Measurements from ENCODE around the gene AGPAT4.
"Not testable (repeated sequence)": the region's sequence is repeated elsewhere in the genome, so short reads cannot be mapped to it uniquely, and the experiment has no call there.

The AGPAT4 gene

DNA sequence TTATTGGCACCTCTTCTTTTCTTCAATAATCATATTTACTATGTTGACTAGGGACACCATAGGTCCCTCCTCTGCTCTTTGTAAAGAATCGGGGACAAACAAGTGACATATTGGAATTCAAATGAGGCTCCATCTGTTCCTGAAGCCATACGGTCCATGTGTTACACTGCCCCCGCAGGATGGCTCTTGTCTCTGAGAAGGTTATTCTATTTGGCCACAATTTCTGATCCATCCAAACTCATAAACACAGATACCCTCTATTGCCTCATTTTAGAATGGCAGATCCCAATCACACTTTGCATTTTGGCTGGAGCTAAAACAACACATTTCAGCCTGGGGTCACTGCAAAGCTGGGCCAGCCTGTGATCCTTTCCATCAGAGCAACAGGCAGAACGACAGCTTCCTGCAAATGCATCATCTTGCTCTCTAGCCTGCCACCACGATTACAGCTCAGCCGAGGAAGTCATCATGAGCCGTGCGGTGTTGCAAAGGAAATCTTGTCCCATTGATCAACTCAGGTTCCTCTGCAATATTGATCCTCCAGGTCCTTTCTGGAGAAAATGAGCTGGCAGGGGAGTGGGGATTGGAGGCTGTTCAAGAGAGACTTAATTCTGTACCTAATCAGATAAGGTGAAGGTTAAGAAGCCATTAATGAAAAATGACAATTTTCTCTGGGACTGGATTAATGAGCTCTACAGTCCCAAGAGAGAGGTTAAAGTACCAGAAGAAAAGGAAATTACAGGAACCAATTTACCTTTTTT, 73.1 kb downstream of the AGPAT4 start:
- DNase-seq (ENCODE audit: low read depth): no peak

GRCh38 chr6:161199850-161200249, 74.0 kb downstream of the AGPAT4 start:
- DNase-seq (ENCODE audit: low read depth): no peak

DNA sequence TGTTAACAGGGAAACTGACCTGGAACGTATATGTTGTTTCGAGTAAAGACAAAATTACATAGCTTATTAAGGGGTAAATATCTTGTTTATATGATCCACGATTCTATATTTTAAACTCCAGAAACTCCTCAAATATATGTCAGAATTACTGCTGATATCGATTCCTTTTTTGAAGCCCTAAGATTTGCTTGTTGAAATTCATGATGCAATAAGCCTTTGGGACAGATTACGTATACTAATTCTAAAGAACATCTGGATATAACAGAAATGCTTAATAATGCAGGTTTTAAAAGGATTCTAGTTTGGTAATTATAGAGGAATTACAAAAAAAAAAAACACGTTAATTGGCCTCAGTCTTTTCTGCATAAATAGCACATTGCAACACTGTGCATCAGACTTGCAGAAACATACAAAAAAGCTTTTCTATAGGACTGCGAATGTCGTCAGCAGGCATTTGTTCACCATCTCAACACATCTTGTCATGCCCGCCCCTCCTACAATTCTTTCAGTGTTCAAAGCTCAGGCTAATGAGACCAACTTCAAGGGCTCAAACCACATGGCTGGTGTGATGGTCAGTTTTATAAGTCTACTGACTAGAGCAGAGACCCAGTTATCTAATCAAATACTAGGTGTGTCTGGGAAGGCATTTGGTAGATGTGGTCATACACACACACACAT, 74.9 kb downstream of the AGPAT4 start:
- DNase-seq (ENCODE audit: low read depth): peak; percentile 23

DNA sequence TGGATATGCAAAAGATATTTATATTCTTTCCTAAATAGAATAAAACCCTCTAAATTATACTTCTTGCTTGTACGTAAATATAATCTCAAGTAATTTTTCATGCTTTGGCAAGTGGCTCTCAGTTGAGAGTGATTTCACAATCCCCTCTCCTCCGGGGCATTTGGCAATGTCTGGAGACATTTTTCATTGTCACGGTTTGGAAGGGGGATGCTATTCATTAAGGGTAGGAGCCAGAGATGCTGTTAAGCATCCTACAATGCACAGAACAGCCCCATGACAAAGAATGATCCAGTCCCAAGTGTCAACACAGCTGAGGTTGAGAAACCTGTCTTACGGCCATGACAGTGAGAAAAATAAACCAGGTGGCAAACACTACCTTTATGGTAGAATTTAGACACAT, 75.7 kb downstream of the AGPAT4 start:
- peak; percentile 57 for DNase-seq (ENCODE audit: low read depth)

DNA sequence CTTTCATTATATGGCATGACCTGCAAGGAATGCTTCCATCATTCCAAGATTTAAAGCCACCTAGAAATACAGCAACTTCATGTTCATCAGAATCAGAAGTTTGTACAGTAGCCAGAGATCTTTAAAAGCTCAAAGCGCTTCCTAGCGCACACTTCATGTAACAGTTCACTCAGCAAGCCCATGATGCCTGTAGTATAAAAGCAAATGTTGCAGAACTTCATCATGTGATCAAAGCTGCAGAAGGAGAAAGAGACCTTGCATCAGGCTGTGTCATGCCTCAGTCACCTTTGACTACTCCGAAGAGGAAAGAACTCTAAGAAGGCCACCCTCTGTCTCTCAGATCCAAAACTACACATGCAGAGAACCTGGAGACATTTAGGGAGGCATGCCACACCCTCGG, 78.5 kb downstream of the AGPAT4 start:
- no peak for DNase-seq (ENCODE audit: low read depth)

DNA sequence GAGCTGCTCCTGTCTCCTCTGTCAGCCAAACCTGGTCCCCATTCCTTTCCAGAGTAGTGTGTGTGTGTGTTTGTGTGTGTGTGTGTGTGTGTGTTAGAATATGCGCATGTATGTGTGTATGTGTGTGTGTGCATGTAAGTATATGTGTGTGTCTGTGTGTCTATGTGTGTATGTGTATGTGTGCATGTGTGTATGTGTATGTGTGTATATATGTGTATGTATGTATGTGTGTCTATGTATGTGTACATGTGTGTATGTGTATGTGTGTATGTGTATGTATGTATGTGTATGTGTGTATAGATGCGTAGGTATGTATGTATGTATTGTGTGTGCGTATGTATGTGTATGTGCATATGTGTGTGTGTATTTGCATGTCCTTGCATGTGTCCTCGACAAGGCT, 79.5 kb downstream of the AGPAT4 start:
- DNase-seq (ENCODE audit: low read depth): no peak

DNA sequence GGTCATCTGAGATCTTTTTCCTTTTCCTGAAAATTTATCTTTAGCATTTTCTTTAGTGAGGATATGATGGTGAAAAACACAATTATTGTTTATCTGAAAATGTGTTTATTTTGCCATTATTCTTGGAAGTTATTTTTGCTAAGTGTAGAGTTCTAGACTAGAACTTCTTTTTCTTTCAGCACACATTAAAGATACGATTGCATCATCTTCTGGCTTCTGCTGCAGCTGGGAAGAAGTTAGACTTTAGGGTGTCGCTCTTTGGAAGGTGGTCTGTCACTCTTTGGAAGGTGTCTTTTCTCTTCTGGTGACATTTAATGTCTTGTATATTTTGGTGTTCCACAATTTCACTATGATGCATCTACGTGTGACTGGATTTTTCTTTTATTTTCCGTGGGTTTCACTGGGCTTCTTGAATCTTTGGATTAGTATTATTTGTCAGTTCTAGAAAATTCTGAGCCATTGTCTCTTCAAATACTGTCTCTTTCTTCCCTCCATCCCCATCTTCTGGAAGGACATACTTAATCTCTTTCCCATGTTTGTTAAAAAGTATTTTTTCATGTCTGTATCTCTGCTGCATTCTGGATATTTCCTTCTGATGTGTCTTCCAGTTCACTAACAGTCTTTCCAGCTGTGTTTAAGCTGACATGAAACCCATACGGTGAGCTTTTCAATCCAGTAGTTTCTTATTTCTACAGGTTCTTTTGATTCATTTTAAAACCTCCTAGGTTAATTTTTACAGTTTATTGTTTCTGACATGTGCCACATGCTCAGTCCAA, 81.0 kb downstream of the AGPAT4 start:
- DNase-seq (ENCODE audit: low read depth): no peak

DNA sequence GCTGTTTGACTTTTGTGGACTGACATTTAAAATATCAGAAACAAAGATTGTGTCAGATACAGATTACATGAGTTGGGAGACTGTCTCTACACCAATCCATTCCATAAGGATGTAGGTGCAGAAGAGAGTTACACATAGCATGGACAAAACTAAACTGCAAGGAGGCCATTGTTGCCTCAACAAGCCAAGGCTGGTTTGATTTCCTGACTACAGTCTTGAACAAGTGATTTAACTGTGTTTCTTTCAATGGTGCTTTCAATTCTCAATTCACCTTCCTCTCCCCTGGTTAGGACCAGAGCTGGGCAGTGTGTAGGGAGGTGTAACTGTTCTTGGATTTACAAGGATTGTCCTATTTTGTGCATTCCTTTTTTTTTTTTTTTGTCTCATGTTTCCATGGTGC, 82.2 kb downstream of the AGPAT4 start:
- no peak for DNase-seq (ENCODE audit: low read depth)

- DNase-seq (ENCODE audit: low read depth): no peak
These were observed 82.9 kb downstream of the AGPAT4 start for GRCh38 chr6:161191007-161191406.

DNA sequence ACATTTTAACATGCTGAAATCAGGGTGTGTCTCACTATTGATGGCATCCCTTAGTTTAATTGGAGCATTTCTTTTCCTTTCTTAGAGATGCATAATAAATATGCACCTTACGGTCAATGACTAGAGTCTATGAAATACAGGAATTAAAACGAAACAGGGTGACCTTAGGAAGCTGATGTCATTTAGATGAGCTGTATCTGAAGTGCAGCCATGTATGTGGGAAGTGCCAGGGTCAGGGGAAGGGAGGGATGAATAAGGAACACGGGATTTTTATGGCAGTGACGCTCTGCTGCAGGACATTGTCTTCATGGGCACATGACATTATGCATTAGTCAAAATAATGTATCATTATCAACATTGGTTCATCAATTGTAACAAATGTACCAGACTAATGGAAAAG, 84.0 kb downstream of the AGPAT4 start:
- no peak for DNase-seq (ENCODE audit: low read depth)

DNA sequence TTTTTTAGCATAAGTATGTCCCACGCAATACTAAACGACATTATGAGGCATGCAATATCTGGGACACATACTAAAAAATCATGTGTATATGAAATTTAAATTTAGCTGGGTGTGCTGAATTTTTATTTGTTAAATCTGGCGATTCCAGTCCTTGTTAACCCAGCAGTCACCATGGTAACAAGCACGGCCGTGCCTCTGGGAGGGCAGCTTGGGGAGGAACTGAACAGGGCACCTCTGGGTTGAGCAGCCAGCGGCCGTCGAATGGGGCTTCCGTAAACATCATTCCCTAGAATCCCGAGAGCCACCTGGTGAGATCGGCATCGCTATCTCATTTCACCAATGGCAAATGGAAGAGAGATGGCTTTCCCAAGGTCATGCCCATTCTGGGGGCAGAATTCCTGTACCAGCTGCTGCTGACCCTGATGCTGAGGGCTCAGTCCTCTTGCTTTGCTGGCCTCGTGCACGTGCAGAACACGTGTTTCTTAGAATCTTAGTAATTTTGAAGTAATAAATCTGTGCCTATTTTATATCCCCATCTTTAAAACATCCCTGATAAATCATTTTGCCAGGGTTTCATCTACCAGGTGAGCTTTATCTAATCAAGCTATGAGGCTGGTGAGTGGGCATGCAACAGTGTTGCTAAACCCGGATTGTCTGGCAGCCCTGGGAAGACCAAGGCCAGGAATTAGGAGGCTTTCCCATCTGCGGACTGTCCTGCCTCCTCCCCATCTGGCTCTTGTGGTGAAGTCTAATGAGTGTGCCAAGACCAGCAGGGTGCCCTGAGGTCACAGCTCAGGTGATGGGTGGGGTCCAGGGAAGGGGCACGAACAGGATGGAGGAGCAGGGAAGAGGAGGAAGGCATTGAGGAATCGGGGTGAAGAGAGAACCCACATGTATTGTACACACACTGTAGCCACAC, 85.1 kb downstream of the AGPAT4 start:
- no peak for DNase-seq (ENCODE audit: low read depth)

GRCh38 chr6:161186173-161186769, 87.6 kb downstream of the AGPAT4 start:
- DNase-seq (ENCODE audit: low read depth): peak; percentile 30

GRCh38 chr6:161181121-161181520, 92.7 kb downstream of the AGPAT4 start:
- no peak for DNase-seq (ENCODE audit: low read depth)

- DNase-seq (ENCODE audit: low read depth): not testable (repeated sequence)
These were observed 95.7 kb downstream of the AGPAT4 start for GRCh38 chr6:161178155-161178554.

DNA sequence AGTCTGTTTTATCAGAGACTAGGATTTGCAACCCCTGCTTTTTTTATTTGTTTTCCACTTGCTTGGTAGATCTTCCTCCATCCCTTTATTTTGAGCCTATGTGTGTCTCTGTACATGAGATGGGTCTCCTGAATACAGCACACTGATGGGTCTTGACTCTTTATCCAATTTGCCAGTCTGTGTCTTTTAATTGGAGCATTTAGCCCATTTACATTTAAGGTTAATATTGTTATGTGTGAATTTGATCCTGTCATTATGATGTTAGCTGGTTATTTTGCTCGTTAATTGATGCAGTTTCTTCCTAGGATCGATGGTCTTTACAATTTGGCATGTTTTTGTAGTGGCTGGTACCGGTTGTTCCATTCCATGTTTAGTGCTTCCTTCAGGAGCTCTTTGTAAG, 97.4 kb downstream of the AGPAT4 start:
- not testable (repeated sequence) for DNase-seq (ENCODE audit: low read depth)

- not testable (repeated sequence) for DNase-seq (ENCODE audit: low read depth)
These were observed 101.1 kb downstream of the AGPAT4 start for GRCh38 chr6:161172769-161173168.

- DNase-seq (ENCODE audit: low read depth): no peak
These were observed 102.7 kb downstream of the AGPAT4 start for GRCh38 chr6:161171207-161171606.

DNA sequence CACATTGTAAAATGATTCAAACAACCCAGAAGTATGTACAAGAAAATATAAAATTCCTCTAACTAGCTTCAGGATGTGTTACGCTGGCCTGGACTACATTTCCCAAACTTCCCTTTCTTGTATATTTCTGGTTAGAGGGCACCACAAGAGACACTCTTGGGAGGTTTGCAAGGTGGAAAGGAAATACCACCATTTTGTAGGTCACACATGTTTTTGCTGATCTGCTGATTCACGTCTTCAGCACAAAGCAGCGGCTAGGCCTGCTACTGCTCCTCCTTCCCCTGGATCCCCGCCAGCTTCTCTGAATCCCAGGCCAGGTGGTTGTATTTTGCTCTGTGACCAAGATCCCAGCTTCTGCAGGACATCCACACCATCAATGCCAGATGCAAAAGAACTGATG, 104.2 kb downstream of the AGPAT4 start:
- DNase-seq (ENCODE audit: low read depth): peak; percentile 71

- no peak for DNase-seq (ENCODE audit: low read depth)
These were observed 104.8 kb downstream of the AGPAT4 start for GRCh38 chr6:161169035-161169434.

DNA sequence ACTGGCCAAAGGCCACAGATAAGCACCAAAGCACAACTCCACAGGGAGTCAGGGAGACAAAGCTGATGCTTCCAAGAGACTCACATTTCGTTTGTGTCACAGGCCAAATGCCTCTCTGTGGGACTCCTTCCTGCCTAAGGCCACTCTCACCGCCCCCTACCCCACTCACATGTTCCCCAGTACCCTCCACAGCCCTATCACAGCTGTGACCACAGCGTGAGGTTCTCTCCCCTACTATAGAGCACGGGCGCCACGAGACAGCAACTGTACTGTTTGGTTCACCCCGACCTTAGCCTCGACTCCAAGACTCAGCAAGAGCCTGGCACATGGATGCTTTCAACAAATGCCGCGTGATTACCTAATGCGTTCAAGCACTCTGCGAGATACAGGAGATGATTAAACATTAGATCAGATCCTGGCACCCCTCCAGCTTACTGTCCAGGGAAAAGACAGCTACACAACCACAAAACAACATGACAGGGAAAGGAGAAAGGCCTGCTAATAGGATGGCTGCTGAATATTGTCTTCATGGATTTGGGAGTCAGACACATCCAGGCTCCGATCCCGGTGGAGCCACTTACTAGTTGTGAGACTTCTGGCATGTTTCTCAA, 105.5 kb downstream of the AGPAT4 start:
- peak; percentile 93 for DNase-seq (ENCODE audit: low read depth)

DNA sequence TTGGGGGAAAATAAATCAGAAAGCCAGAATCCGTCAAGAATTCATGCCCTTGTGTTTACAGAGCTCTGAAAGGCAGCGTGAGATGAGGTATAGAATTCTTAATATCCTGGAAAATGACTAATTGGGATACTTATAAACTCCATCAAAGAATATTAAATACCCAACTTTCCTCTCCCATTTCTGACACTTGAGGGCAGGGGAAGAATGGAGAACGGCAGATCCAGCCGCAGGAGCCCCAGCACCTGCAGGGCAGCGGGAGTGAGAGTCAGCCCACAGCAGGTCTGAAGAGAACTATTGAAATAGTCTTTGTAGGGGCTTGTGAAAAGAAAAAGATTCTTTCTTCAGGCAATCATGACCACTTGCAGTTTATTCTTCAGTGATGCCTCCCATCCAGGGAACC, 107.2 kb downstream of the AGPAT4 start:
- DNase-seq (ENCODE audit: low read depth): no peak

Measured in fibroblast of the conjunctiva (primary cell).